Hematopoietic multipotent progenitor cell treated with erythropoietin and hydrocortisone succinate and interleukin-3 and kit ligand, for 15 days (in vitro differentiated cells): Measurements from ENCODE around the gene PPP1R37.

Experiments used
- DNase-seq: peaks from one replicate; pipeline ENCODE4 v3.0.0-alpha.2; 2015; ENCODE audit warnings: low spot score

Gene PPP1R37

GRCh38 chr19:45092747-45093678 lies at the start of gene PPP1R37:
Gene PPP1R37, plus strand, starts transcription at chr19:45093179. Its CDS starts 147 bp downstream, at chr19:45093326.
- peak; percentile 97 for DNase-seq

- no peak for DNase-seq
Observed at GRCh38 chr19:45045671-45046353, 47.2 kb upstream of the PPP1R37 start.

GRCh38 chr19:45046355-45046754 lies 46.6 kb upstream of the PPP1R37 start:
- DNase-seq, result no peak

- no peak for DNase-seq
Observed at GRCh38 chr19:45047188-45047797, 45.7 kb upstream of the PPP1R37 start.

- no peak for DNase-seq
Observed at GRCh38 chr19:45049073-45049736, 43.8 kb upstream of the PPP1R37 start.

DNA sequence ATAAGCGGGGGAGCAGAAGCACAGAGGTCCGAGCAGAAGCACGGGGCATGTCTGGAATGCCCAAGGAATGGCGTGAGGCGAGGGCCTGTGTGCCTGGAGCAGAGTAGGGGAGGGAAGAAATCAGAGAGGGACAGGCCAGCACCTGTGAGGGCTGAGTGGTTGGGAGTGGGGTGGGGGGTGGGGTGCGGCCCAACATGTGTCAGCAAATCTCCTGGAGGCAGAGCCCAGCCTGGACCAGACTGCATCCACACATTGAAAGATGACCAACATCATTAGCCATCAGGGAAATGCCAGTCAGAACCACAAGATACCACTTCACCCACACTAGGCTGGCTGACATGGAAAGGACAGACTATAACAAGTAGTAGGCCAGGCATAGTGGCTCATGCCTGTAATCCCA lies 42.9 kb upstream of the PPP1R37 start:
- DNase-seq, result no peak

GRCh38 chr19:45051929-45052579 lies 40.9 kb upstream of the PPP1R37 start:
- no peak for DNase-seq

- no peak for DNase-seq
Observed at GRCh38 chr19:45056831-45057230, 36.1 kb upstream of the PPP1R37 start.

DNA sequence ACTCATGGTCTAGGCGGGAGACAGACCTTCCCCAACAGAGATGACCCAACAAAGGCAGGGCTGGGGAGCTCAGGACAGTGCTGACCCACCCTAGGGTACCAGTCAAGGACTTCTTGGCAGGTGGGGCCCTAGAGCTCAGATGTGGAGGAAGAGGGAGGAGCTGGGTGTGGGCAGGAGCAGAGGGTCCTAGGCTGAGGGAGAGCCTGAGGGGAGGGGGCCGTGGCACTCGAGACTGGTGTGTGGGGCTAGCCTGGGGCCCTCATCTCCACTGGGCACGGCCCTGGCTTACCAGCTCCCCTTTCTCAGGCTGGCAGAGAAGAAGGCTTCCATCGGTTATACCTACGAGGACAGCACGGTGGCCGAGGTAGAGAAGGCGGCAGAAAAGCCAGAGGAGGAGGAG lies 35.5 kb upstream of the PPP1R37 start:
- DNase-seq, result no peak

DNA sequence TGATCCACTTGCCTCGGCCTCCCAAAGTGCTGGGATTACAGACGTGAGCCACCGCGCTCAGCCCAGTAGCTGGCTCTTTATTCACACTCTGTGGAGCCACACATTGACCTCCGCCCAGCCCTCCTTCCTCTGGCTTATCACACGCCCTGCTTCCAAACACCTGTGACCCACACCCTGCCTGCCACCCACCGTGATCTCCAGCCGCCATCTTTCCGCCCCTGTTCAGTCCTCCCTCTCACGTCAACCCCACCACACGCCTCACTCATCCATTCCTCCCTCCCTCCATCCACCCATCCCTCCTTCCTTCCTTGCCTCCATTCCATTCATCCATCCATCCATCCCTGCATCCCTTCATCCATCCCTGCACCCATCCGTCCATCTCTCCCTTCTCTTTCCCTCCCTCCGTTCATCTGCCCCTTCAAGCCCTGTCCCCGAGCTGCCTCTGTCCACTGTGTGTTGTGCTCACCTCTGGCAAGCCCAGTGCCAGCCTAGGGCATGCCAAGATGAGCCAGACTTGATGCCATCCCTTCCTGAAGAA lies 34.3 kb upstream of the PPP1R37 start:
- peak; percentile 28 for DNase-seq

DNA sequence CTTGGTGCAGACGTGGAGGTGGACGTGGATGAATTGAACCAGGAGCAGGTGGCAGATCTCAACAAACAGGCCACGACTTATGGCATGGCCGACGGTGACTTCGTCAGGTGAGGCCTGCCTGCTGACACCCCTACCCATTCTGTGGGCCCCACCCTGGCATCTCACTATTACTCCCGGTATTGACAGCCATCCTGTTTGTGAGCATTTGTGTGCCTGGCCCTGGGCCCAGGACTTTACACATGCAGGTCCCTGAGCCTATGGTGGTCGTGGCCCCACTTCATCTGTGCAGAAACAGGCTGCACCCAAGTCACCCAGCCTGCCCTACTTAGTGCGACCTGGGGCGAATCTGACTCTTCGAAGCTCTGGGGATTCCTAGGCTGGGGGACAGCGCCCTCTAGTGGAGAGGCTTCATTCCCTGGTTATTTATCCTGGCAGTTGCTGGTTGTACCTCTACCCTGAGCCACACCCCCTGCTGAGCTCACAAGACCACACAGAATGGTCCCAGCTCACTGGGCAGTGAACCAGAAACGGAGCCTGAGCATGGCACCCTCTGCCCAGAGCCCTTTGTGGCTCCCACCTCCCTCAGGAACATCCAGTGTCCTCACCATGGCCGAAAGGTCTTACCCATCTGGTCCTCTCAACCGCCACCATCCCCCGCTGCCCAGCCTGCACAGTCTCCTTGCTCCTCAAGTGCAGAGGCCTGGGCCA lies 33.6 kb upstream of the PPP1R37 start:
- peak; percentile 89 for DNase-seq

- DNase-seq, result no peak
Observed at GRCh38 chr19:45061965-45062364, 31.0 kb upstream of the PPP1R37 start.

DNA sequence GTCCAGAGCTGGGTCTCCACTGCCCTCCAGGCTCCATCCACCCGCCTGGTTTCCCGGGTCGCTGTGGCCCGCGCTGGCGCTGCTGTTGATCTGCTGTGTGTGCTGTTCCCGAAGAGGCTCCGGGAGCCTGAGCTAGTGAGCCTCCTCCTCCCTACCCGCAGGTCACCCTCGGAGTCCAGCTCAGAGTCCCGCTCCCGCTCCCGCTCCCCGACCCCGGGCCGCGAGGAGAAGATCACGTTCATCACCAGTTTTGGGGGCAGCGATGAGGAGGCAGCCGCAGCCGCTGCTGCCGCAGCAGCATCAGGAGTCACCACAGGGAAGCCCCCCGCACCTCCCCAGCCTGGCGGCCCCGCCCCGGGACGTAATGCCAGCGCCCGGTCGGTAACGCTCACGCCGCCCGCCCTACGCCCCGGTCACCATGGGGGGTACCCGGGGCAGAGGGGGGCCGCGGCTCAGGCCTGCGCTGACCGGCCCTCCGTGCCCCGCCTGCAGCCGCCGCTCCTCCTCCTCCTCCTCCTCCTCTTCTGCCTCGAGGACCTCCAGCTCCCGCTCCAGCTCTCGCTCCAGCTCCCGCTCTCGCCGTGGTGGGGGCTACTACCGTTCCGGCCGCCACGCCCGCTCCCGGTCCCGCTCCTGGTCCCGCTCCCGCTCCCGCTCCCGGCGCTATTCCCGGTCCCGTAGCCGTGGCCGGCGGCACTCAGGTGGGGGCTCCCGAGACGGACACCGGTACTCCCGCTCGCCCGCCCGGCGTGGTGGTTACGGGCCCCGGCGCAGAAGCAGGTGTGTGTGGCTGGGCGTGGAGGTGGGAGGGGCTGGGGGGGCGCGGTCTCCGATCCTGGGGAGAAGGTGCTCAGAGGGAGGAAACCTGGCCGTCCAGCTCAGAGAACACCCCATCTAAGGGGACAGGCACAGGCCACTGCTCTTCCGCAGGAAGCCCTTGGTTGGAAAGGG lies 28.9 kb upstream of the PPP1R37 start:
- DNase-seq, result no peak

DNA sequence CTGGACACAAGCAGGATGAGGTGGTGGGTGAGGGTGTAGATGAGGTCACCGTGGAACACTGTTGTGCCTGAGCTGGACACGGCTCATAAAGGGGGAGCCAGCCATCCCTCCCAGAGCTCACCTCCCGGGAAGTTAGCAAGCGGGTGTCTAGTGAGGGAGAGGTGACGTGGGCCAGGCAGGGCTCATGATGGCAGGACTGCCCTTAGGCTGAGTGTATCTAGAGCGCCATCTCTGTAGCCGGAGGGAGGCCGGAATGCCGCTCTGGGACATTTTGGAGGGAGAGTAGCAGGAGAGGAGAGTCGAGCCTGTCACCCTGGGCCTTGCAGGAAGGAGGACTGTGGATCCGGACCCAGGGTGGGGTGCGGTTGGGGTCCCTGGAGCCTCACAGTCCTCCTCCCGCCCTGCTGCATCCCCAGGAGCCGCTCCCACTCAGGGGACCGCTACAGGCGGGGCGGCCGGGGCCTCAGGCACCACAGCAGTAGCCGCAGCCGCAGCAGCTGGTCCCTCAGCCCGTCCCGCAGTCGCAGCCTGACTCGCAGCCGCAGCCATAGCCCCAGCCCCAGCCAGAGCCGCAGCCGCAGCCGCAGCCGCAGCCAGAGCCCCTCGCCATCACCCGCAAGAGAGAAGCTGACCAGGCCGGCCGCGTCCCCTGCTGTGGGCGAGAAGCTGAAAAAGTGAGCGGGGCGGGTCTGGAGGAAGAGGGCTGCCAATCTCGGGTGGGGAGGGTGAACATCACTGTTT lies 25.9 kb upstream of the PPP1R37 start:
- no peak for DNase-seq

DNA sequence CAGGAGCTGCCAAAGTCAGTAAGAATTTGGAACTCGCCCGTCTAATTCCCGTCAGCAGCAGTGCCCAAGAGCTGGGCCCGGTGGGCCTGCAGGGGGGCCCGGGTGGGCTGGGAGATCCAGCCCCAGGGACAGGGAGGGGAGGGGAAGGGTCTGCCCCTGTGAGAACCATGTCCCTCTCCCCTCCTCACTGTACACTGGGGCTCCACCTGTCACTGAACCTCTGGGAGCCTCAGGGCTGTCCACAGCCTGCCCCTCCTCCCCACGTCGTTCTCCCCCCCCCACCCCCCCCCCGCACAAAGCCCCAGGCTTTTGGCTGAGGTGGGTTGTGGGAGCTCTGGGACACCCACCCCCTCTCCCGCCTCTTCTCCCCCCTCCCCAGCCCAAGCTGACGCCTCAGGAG lies 24.9 kb upstream of the PPP1R37 start:
- DNase-seq, result no peak

GRCh38 chr19:45069056-45069455 lies 23.9 kb upstream of the PPP1R37 start:
- no peak for DNase-seq

- DNase-seq, result no peak
Observed at GRCh38 chr19:45070214-45070613, 22.8 kb upstream of the PPP1R37 start.

DNA sequence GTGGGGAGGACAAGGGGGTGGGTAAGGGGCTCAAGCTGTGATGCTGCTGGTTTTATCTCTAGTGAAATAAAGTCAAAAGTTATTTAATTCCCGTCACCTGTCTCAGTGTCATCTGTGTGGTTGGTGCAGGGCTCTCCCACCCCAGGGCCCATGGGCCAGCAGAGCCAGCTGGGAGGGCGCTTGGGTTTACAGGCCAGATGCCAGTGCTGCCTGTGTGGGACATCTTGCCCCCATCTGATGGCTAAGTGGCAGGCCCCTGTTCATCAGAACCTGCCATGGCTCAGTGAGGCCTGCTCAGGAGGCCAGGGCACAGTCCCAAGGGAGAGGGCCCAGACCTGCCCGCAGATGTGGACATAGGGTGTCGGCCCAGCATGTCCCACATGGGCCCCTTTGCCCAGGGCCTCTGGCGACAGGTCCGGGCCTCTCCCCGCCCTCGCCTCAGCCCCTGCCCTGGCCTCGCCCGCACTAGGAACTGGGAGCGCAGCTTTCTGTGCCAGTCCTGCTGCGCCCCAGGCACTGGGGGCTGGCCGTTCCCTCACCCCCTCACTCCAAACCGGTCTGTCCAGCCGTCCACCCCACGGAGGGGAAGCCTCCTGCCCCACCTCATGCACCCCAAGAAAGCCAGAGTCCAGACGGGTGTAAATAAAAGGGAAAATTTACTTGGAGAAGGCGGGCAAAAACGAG lies 22.0 kb upstream of the PPP1R37 start:
- no peak for DNase-seq
